Measurements from ENCODE around the gene MYH10.

MYH10 gene

DNA sequence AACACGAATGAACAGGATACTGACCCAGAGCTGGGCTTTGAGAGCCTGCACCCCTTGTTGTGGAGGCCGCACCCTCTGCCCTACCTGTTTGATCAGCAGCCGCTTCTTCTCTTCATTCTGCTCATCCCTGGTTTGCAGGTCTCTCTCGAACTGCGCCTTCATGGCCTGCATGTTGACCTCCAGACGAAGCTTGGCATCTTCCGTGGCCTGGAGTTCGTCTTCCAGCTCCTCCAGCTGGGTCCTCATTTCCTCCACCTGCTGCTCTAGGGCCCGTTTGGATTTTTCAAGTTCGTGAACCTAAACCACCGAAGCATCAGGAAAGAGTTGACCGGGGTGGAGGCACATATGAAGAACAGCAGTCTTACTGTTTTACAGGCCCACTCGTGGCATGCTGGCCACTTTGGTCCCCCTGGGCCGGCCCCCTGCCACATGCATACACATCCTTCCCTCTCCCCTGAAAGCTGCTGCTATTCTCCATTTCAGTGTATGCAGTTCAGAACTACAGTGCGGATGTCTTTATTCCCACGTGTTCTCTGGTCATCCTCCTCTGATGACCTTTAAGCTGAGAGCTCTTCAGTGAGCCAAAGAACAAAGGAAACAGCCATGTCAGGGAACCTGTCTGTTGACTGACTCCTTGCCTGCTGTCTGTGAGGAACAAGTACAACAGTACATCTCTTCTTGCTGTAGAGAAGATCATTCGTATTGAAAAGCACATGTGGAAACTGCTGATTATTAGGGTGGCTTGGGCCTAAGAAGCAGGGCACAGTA is 140.1 kb downstream of the MYH10 start:
- no peak for DNase-seq

DNA sequence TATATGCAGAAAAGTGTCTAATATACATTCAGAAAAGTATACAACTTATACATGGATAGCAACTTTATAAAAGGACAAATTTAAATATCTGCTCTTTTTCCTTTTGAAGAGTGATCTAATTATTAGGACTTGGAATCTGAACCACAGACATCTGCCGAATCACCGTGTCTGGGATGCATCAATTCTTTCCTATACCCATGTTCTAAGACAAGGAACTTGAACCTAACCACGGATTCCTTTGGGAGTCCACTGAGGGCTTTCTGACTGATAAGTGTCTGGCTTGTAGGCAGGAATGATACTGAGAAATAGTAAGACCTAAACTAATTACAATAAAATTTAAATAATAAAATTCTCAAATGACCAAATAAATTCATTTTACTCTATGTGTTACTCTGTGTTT is 140.7 kb downstream of the MYH10 start:
- no peak for DNase-seq

DNA sequence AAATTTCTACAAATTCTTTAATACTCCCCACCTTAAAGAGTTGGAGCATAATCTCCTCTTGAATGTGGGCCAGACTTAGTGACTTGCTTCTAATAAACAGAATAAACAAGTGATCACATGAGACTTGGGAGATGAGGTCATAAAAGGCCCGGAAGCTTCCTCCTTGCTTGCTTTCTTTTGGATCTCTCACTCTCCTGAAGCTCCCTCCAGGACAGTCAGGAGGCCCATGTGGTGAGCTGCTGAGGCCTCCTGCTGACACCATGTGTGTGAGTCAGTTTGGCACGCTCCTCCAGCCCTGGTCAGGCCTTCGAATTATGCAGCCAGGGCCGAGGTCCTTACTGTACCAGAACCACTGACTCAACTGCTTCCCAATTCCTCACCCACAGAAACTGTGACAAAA is 141.6 kb downstream of the MYH10 start:
- DNase-seq = no peak

DNA sequence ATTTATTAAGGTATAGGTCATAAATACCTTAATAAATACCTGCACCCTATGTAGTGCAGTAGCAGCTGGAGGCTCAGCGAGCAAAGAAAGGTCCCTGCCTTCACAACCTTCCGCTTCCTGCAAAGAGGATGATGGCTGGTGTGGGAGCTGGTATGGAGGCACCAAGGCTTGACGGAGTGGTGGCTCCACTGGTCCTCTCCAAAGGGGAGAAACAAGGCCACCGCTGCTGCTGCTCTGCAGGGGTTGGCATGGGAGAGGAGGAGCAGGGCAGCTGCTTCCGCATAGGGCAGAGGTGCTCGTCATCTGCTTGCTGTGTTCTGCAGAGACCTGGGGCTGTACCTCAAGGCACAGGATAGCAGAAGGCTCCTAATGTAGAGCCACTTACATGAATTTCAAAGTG is 142.0 kb downstream of the MYH10 start:
- DNase-seq = no peak

DNA sequence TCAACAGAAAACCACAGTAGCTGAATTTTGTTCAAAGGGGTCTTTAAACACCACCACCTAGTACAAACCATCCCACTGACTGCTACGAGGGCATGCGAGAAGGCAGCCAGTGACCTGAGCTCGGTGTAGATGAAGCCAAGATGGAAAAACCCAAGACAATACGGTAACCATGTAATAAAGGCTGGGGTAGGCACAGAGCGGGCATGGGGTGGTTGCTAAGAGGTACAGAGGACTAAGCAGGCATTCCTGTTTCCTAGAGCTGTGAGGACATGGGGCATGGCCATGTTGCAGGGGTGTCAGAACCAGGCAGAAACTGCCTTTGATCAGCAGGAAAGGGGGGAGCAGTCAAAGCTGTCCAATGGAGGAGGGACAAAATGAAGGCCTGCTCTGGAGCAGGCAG is 142.8 kb downstream of the MYH10 start:
- DNase-seq = no peak

DNA sequence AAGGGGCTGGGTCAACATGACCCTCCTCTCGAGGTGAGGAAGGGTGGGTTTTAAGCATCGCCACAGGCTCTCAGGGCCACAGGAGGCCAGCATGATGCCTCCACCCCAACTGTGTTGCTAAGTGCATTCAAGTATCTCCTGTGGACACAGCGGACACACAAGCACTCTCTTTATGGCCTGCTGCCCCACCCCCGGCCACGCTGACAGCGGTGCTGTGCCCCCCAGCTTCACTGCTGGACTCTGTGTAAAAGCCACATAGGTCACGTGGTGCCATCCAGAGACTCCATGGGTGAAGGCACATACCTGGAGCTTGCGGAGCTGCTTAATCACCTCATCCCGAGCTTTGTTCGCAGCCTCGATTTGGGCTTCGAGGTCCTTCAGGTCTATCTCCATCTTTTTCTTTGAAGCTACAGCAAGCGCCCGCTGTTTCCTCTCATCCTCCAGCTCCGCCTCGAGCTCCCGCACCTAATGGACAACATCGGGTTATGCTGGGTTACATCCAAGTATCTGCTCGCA is 143.3 kb downstream of the MYH10 start:
- no peak for DNase-seq

DNA sequence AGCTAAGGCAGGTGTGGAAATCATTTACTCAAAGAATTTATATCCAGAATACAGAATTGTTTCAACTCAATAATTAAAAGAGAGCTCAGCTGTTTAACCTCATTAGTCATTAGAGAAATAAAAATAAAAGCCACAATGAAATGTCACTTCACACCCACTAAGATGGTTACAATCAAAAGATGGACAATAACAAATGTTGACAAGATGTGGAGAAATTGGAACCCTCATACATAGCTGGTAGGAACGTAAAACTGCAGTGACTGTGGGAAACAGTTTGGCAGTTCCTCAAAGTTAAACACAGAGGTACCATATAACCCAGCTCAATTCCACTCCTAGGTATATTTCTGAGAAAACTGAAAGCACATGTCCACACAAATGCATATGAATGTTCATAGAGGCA is 145.0 kb downstream of the MYH10 start:
- DNase-seq = no peak

DNA sequence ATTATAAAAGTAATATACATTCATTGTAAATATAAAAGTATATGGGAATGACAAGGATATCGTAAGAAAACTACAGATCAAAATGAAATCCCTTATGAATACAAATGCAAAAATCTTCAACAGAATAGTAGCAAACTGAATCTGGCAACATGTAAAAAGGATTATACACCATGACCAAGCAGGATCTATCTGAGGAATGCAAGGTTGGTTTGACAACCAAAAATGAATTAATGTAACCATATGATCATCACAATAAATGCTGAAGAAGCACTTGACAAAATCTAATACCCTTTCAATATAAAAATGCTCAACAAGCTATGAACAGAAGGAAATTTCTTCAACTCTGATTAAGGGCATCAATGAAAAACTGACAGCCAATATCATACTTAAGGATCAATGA is 146.1 kb downstream of the MYH10 start:
- DNase-seq = no peak

DNA sequence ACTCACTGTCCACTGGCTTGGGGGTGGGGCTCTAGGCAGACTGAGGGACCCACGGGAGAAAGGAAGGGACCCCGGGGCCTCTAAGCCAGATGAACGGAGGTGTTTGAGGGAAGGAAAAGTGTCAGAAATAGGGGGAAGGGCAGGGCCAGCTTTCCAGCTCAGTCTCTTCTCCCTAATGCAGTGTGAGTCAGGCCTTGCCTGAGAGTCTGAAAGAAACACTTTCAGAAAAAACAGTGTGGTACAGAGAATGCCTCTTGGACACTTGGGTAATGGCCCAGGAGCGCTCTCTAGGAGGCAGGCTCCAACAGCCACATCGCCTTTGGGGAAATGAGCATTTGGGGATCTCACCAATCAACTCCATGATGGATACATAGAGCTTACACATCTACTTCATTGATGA is 148.0 kb downstream of the MYH10 start:
- no peak for DNase-seq

DNA sequence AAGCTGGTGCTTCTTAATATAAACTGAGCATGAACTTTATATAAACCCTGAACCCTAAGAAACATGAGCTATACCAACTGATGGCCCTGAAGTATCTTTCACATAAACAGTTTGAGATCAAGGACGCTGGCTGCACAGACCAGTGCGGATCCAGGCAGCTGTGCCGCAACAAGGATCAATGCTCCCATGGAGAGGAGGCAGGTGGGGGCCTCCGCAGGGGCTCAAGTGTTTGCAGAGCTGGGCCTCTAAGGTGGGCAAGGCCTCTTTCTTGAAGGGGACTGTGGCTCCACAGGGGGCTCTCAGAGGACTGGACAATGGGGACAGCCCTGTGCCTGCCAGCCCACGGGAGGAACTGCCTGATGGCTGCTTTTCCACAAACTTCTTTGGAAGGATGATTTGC is 148.8 kb downstream of the MYH10 start:
- no peak for DNase-seq

DNA sequence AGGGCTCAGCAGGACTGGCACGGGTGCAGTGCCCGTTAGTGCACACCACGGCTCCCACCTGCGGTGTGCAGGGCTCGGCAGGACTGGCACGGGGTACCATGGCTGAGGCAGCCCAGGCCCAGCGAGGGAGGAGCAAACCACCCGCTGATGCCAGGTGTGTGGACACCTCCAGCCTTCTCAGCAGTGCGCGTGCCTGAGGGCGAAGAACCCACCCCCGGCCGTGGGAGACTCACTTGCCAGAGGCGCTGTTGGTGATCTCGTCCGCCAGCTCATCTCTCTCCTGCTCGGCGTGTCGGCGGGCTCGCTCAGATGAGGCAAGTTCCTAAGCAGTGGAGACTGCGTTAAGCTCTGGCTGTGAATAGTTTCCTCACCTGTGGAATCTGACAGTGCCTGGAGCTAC is 149.4 kb downstream of the MYH10 start:
- DNase-seq = no peak

DNA sequence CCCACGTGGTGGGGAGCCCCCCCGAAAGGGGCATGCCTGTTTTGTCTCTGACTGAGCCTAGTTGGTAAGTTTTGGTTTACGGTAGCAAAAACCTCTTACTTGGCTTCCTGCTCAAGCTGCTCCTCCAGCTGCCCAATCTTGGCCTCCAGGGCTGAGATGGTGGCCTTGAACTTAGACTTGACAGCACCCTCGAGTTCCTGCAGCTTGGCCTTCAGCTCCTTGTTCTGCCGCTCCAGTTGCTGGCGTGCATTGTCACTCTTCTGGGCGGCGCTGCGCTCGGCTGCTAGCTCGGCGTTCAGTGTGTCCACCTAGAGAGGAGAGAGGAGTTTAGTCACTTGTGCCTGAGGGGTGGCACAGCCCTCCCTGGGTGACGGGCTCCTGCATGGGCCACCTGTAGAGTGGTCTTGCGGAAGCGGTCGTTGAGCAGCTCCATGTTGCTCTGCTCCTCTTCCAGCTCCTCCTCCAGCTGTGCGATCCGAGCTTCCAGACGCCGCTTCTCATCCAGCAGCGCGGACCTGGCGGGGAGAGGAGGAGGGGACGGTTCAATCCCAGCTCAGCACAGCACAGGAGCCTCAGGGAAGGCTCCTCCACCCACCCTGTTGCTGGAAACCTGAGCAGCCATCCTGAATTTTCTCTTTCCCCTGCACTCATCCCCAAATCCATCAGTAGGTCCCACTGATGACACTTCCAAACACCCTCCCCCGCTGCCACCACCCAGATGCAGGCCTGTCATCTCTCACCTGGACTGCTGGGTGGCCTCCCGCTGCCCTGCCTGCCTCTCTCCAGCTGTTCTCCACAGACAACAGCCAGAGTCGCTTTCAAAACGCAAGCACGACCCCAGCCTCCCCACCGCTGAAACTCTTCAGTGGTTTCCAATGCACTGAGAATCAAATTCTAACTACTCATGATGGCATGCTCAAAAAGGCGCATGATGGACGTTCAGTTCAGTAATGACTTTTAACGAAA is 150.2 kb downstream of the MYH10 start:
- DNase-seq = no peak

DNA sequence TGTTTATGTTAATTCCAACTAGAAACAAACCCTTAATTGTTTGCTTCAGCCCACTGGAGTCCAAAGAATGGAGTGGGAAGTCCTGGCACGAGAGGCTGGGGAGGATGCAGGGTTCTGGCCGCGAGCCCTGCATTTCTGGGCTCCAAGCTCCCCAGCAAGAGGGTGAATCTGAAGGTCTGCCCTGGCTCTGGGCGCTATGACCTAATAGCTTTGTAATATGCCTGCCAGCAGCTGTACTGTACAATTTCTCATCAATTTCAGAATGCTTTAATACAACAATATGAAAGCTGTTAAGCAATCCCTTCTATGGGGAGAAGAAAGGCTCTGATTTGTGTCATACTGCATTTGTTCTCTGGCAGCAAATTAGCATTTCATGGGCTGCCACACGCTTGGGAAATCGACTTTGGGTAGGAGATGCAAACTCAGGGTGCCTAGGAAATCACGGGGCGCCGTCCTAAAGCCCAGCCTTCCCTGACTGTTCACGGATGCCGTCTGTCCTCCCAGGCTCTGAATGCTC is 151.0 kb downstream of the MYH10 start:
- DNase-seq = no peak

DNA sequence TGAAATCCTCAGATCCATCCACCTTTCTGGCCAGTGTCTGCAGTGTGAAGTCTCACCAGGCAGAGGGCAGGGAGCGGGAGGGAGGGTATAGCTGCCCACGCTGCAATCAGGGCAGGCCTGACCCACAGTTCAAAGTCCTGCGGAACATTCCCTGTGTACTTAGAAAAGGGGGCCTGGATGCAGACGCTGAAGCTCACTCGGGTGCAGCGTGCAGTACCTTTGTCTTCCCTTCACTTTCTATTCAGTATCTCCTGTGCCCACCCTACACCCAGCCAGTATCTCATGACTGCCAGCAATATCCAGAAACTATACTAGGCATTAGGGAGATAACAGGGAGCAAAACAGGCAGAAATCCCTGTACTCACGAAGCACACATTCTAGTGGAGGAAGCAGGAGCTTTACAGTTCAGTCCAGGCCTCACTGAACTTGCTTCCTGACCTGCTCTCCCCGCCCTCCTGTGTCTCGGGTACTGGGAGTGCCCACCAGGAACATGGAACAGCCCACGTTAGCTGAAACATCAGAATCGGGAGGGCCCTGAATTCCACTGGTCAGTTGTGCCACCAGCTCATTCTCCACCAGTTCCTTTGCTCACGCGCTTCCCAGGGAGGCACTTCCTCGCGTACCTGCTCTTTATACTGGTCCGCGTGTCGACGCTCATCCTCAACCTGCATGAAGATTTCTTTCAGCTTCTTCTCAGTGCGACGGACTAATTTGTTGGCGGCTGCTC is 152.6 kb downstream of the MYH10 start:
- no peak for DNase-seq

DNA sequence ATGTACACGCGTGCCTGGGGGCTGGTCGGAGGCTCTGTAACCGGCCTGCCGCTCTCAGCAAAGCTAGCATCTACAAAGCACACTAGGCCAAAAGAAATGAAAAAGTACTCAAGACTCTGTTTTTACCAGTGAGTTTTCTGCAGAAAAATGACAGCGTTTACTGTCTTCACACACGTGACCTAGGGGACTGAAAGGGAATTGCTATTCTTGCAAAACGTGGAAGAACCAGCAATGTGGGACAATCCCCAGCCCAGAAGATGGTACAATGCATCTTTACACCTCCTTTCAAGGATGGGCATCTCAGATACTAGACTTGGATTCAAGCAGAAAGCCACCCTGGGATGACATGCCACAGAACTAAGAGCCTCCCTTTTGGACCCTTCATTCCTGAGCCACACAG is 153.4 kb downstream of the MYH10 start:
- no peak for DNase-seq

DNA sequence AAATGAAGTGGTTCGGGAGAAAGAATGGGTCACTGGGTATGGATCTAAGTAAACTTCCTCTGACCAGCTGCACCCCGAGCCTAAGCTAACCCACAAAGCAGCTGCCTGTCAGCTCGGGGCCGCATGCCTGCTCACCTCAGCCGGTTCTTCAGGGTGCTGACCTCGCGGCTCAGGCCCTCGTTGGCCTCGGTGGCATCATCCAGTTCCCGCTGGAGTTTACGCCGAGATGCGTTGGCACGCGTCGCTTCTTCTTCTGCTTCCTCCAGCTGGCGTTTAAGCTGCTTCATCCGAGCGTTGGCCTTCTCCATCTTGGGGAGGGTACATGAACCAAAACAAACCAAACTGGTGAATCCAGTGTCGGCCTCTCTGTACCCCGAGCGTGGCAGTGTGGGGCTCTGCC is 153.8 kb downstream of the MYH10 start:
- DNase-seq = no peak

DNA sequence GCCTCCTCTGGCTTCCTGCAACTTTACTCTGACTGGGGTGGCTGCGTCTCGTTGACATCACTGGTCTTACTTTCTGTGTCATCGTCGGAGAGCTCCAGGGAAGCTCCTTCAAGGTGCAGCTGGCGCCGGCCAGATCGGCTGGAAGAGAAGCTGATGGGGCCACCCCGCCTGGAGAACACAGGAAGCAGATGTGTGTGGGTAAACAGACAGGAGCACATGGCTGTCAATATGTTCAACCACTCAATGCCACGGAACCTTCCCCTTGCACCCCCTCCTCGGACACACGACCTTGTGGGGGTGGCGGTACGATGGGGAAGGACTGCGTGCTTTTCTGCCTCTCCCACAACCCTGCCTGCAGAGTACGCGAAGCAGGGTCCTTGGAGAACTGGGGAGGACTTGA is 154.7 kb downstream of the MYH10 start:
- no peak for DNase-seq

DNA sequence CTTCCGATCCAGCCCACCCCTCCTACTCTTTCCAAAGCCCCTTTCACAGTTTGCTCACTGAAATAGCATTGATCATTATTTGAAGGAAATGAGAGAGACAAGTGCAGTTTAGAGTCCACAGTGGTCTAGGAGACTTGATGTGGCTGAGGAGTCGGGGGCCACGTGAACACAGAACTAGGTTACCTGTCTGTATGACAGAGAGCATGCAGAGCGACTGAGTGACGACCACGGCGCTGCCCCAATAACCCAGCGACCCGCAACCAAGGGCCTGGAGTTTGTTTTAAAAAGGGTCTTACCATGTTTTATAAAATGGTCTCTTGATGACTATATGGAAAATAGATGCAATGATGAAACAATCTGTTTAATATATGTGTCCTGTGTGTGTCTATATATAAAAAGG is 155.3 kb downstream of the MYH10 start:
- DNase-seq = no peak

DNA sequence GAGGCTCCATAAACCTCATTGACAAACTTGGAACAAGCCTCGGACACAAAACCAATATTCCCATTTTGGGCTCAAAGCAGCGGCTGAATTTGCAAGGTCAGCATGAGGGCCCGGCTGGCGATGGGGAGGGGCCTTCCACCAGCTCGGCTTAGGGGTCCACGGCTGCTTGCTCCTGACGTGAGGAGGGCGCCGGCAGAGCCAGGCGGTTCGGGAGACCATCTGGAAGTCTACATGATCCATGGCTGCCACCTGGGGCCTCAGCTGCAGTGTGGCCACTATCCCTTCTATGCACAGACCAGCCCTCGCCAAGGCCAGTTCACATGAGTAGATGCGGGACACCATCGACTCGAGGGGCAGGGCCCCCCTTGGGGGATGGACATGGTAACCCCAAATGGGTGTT is 155.7 kb downstream of the MYH10 start:
- DNase-seq = no peak

DNA sequence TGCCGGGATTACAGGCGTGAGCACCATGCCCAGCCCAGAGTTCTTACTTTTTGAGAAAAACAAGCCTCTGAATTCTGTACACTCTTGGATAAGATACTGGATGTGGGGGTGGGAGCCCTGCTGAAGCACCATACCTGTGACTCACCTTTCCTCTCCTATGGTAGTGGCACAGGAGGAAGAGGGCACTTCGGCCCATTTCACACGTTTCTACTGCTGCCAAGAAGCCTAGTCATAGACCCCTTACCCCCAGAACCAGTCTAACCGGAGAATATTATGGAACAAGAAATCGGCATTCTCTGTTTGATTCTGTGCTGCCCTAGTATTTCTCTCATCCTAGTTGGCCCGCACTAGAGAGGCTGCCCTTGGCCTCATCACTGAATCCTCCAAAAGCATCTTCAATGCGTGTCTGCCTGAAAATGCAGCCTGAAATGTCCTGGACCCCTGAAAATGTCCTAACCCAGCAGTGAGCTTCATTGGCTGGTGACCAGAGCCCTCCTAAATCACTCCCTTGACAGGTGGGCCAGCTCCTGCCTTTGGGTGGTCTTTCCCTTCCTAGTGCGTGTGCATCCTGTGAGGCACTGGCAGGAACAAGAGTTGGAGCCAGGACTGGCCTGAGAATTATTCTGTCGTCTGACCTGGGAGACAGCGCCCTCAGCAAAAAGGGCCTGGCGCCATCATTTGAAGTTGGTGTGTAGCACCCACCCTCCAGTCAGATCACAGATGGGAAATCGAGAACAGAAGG is 156.9 kb downstream of the MYH10 start:
- no peak for DNase-seq

DNA sequence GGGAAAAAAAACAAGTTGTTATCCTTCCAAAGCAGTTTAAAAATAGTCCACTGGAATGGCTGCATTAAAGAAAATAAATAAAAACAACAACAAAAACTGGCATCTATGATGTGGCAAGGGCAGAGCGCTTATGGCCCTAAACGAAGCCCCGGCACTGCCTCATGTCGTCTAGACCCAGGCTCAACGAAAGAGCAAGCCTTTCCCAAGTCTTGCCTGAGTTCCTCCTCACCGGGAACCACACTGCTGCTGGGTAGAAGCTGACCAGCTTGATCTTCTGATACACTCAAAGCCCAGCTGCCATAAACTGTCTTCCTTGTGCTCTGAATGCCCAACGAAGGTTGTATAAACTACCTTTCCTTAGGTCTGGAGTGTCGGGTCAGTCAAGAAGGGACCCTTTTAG is 157.9 kb downstream of the MYH10 start:
- no peak for DNase-seq

DNA sequence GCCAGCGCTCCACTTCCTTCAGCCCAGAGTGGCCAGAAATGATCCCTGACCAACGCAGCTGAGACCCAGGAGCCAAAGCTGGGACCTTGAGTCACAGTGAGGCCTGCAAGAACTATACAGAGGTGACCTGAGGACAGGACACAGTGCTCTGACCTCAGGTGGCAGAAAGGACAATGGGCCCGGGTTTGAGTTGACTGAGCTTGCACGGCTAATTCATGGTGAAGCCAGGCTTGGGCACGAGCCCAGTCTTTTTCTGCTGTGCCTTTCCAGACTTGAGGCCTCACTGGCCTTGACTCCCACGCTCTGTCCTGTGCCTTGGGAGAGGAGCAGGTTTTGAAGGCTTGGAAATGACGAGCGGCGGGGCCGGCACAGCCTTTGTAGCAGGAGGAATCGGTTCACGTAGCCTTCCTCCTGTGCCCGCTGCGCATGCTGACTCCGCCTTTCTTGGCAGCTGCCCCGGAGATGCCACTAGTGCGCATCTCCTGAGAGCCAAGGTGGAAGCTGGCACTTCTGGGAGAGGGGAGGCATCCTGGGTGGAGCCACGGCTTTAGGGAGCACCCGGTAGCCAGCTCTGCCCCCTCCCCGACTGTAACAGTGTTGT is 160.0 kb downstream of the MYH10 start:
- DNase-seq = no peak
